ENCODE measurements around the gene RRAS.

- TF ChIP-seq CTCF (IDR thresholded peaks at IDR 0.05), result no peak
- no peak for TF ChIP-seq POLR2A (IDR thresholded peaks at IDR 0.05)
Observed at GRCh38 chr19:49626226-49626625, 13.7 kb downstream of the RRAS start.

Data from right lobe of liver (tissue), 4 donors.